Activated gamma-delta T cell treated with Interleukin-2 at 50 U/mL for 16 hours (primary cell): ENCODE data around the gene HSPA1B.
"Not testable (repeated sequence)": the region's sequence is repeated elsewhere in the genome, so short reads cannot be mapped to it uniquely, and the experiment has no call there.

Experiments
- DNase-seq: peaks from one replicate; pipeline ENCODE4 v3.0.0-alpha.2; 2020

The HSPA1B gene

GRCh38 chr6:31829633-31830283 is 2.2 kb downstream of the HSPA1B start:
- DNase-seq: no peak

GRCh38 chr6:31830886-31831335 is 3.4 kb downstream of the HSPA1B start:
- no peak for DNase-seq

DNA sequence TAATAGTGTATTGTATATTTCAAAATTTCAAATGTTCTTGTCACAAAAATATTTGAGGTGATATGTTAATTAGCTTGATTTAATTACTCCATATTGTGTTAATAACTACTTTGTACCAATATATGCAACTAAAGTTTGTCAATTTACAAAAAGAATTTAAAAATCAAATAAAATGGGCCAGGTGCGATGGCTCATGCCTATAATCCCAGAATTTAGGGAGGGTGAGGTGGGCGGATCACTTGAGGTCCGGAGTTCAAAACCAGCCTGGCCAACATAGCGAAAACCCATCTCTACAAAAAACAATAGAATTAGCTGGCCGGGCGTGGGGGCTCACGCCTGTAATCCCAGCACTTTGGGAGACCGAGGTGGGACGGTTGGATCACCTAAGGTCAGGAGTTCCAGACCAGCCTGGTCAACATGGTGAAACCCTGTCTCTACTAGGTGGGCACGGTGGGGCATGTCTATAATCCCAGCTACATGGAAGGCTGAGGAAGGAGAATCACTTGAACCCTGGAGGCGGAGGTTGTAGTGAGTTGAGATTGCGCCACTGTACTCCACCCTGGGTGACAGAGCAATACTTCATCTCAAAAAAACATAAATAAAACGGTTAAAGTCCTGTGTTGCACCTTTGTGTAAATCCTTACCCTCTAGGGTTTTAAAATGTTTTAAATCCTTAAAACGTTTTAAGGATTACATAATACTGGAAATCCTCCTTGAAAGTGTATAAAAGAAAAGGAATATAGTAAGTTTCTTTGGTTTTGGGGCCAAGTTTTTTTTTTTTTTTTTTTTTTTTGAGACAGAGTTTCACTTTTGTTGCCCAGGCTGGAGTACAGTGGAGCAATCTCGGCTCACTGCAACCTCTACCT is 4.0 kb downstream of the HSPA1B start:
- no peak for DNase-seq

DNA sequence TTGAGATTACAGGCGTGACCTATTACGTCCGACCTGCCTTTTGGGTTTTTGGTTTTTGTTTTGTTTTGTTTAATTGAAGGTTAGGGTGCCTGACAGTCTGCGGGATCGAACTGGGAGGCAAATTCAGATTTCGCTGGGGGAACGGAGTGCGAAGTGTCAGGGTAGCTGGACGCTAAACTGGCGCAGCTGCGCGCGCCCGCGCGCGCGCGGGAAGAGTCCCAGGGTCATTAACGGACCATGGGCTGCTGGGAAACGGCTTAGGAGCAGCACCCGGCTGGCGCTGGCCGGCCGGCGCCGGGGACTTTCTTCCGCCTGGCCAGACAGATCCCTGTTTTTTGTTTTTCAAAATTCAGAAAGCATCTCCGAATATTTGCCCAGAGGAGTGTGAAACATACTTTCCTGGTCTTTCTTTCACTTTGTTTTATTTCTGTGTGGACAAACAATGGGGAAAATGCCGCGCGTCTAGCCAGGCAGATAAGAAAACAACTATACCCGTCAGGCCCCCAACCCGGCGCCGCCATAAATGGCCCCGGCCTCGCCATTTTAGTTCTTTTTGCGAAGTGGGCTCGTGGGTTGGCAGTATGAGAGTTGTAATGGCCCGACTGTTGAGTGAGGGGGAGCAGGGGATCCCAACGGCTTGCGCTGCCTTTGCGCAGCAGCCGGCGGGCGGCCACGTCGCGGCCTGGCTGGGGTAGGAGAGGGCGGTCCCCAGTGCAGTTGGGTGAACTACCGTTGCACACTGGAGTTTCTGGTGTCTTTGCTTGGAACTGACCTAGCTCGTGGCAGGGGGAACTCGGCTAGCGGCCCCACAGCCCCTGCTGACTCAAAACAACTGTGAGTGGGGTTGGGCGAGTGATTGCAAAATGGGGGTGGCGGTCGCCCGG is 7.1 kb downstream of the HSPA1B start:
- DNase-seq: peak; percentile 75

- DNase-seq: no peak
Observed at GRCh38 chr6:31836047-31836473, 8.5 kb downstream of the HSPA1B start.

GRCh38 chr6:31836474-31837368 is 9.2 kb downstream of the HSPA1B start:
- DNase-seq: no peak

GRCh38 chr6:31837369-31838113 is 10.0 kb downstream of the HSPA1B start:
- no peak for DNase-seq

DNA sequence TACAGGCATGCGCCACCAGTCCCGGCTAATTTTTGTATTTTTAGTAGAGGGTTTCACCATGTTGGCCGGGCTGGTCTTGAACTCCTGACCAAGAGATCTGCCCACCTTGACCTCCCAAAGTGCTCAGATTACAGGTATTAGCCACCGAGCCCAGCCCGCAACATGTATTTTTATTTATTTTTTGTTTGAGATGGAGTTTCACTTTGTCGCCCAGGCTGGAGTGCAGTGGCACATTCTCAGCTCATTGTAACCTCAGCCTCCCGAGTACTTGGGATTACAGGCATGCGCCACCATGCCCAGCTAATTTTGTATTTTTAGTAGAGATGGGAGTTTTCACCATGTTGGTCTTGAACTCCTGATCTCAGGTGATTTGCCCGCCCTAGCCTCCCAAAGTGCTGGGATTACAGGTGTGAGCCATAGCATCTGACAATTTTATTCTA is 10.6 kb downstream of the HSPA1B start:
- not testable (repeated sequence) for DNase-seq

- DNase-seq: no peak
Observed at GRCh38 chr6:31838968-31839367, 11.4 kb downstream of the HSPA1B start.

DNA sequence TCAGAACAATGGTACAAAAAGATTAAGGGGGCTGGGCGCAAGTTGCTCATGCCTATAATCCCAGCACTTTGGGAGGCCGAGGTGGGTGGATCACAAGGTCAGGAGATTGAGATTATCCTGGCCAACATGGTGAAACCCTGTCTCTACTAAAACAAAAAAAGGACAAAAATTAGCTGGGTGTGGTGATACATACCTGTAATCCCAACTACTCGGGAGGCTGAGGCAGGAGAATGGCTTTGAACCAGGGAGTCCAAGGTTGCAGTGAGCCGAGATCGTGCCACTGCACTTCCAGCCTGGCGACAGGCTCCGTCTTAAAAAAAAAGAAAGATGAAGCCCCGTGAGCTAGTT is 12.2 kb downstream of the HSPA1B start:
- not testable (repeated sequence) for DNase-seq

DNA sequence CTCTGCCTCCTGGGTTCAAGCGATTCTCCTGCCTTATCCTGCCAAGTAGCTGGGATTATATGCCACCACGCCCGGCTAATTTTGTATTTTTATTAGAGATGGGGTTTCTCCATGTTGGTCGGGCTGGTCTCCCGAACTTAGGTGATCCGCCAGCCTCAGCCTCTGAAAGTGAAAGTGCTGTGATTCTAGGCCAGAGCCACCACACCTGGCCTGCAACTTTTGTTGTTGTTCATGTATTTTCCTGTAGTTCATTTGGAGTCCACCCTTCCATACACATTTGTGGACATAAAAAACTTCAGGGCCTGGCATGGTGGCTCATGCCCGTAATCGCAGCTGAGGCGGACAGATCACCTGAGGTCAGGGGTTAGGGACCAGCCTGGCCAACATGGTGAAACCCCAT is 14.5 kb downstream of the HSPA1B start:
- no peak for DNase-seq

- DNase-seq: no peak
Observed at GRCh38 chr6:31844507-31844906, 17.0 kb downstream of the HSPA1B start.

GRCh38 chr6:31847276-31847978 is 19.9 kb downstream of the HSPA1B start:
- no peak for DNase-seq

GRCh38 chr6:31850765-31851484 is 23.4 kb downstream of the HSPA1B start:
- no peak for DNase-seq

- DNase-seq: no peak
Observed at GRCh38 chr6:31851485-31851832, 23.9 kb downstream of the HSPA1B start.

DNA sequence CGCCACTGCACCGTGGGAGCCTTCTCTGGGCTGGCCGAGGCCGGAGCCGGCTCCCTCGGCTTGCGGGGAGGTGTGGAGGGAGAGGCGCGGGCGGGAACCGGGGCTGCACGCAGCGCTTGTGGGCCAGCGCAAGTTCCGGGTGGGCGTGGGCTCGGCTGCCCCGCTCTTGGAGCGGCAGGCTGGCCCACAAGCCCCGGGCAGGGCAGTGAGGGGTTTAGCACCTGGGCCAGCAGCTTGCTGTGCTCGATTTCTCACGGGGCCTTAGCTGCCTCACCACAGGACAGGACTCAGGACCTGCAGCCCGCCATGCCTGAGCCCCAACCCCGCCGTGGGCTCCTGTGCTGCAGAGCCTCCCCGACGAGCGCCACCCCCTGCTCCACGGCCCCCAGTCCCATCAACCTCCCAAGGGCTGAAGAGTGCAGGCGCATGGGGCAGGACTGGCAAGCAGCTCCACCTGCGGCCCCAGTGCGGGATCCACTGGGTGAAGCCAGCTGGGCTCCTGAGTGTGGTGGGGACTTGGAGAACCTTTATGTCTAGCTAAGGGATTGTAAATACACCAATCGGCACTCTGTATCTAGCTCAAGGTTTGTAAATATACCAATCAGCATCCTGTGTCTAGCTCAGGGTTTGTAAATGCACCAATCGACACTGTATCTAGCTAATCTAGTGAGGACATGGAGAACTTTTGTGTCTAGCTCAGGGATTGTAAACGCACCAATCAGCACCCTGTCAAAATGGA is 24.6 kb downstream of the HSPA1B start:
- DNase-seq: not testable (repeated sequence)

- DNase-seq: not testable (repeated sequence)
Observed at GRCh38 chr6:31857774-31858173, 30.2 kb downstream of the HSPA1B start.

GRCh38 chr6:31858707-31859106 is 31.2 kb downstream of the HSPA1B start:
- DNase-seq: no peak

- DNase-seq: no peak
Observed at GRCh38 chr6:31859923-31860322, 32.4 kb downstream of the HSPA1B start.
